Measurements from ENCODE around the gene MIPOL1. TPM values are rescaled to one million over a fixed set of nuclear protein-coding genes. Genes with fewer than 3 reads are reported as not detected.

MIPOL1 gene
- total and polyA plus RNA-seq, 2 of the 4 experiments (the other 2 are of a cell fraction): 2.7 to 5.9 TPM

Small RNA genes lying within 50 kb of the gene (microRNA-seq; reads per million reads assigned to microRNA genes)
- gene RNU6-273P (ENCODE audit: insufficient read depth, insufficient read length): not detected
- not detected for gene RNU6-886P (ENCODE audit: insufficient read depth, insufficient read length)

Small RNA genes lying within 50 kb of the gene (small RNA-seq; reads per million reads assigned to genes)
- 0 reads per million in 5 experiments for gene RNU6-273P
- 0 reads per million in 5 experiments for gene RNU6-886P

Other genes with a start within 250 kb of the MIPOL1 start
- gene SLC25A21, start 25.3 kb upstream of the MIPOL1 start, total RNA-seq (2012; rRNA removed): 0.90 and 2.5 TPM in 2 replicates
- gene SLC25A21, start 25.3 kb upstream of the MIPOL1 start, polyA plus RNA-seq (2012; rRNA removed): 0.49 and 0.62 TPM in 2 replicates